Measurements from ENCODE around the gene JUND.
A peak's percentile ranks its signal among the peaks of the same experiment; 100 is the strongest.
"Not testable (repeated sequence)": the region's sequence is repeated elsewhere in the genome, so short reads cannot be mapped to it uniquely, and the experiment has no call there.

JUND gene

DNA sequence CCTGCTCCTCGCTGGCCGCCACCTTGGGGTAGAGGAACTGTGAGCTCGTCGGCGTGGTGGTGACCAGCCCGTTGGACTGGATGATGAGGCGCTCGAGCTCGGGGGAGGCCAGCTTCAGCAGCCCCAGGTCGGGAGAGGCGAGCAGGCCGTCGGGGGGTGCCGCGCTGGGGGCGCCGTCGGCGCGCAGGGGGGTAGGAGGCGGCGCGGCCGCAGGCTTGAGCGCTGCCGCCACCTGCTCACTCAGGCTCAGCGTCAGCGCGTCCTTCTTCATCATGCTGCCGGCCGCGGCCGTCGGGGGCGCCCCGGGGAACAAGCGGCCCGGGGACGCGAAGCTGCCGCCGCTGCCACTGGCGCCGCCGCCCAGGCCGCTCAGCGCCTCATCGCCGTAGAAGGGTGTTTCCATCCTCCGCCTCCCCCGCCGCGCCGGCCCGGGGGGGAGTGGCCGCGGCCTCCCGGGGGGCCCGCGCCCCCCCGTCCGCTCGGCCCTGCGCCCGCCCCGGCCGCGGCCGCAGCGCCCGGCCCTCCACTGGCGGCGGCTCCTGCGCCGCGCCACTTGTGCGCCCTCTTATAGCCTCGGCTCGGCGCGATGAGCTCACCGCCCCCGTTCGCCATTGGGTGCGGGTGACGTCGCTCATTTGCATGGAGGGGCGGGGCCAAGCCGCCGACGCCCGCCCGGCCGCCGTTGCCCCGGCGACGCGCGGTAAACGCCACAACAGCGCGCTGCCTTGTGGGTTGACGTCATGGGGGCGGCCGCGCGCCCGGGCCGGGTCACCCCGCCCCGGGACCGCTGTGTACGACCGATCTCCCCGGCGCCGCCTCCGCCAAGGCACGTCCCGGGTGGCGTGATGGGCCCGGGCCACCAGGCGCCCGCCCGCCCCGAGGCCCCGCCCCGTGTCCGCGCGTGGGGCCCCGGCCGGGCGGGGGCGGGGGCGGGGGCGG, at the start of gene JUND:
Gene JUND, minus strand, starts transcription at position 541 of the 939 bp plus-strand sequence. Its CDS starts 138 bp downstream, at position 403.
- peak; percentile 92 to 96 (median 95) for DNase-seq (ENCODE audit: low read depth in 2 of 3, low spot score in 1 of 3)

DNA sequence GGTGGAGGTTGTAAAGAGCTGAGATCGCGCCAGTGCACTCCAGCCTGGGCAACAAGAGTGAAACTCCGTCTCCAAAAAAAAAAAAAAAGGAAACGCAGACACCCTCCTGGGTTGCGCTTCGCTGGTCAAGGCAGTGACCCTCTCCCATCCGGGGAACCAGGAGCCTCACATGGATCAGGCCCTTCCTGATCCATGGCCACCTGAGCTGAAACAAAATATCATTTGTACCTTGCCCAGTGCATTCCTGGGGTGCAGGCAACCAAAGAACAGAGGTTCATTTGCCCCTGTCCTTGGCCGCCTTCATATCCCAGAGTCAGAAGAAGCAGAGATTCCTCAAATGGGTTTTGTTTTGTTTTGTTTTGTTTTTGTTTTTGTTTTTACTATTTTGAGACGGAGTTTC, 49.4 kb upstream of the JUND start:
- DNase-seq (ENCODE audit: low read depth in 2 of 3, low spot score in 1 of 3): no peak

DNA sequence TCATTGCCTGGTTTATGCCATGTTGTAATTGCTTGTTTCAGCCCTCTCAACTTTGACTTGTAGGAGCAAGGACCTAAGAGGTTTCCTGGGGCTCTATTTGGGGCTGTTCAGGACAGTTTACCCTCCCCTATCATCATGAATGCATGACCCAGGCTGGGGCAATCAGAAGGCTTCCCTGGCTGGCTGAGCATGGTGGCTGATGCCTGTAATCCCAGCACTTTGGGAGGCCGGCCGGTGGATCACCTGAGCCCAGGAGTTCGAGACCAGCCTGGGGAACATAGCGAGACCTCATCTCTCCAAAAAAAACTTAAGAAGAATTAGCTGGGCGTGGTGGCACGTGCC, 47.6 kb upstream of the JUND start:
- DNase-seq (ENCODE audit: low read depth in 2 of 3, low spot score in 1 of 3): no peak

DNA sequence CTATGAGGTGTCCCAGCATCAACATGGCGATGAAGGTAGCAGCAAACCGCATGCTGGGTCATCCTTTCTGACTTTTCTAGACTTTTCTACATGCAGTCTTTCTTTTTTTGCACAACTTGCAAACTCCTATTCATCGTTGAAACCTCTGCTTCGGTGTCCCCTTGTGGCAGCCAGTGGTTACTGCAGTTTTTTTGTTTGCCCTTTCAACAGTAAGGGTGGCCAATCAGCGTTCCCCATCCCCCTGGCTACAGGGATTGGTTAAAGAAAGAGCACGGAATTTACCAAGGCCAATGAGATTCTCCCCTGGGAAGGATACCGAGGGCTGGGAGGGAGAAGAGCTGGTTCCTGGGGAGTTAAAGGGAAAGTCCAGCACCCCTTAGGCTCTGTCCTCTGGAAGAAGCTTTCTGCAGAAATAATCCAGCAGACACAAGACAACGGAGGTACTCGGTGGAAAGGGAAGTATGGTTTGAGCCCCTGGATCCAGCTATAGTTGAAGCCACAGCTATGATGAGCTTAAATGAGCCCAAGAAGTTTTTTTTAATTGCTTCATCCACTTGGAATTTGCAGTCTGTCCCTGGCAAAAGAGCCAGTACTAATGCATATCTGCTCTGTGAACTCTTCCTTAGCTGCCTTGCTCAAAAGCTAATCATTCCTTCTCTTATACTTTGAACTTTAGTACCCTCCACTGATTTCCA, 47.1 kb upstream of the JUND start:
- DNase-seq (ENCODE audit: low read depth in 2 of 3, low spot score in 1 of 3): peak; percentile 82 to 83 (median 83)

DNA sequence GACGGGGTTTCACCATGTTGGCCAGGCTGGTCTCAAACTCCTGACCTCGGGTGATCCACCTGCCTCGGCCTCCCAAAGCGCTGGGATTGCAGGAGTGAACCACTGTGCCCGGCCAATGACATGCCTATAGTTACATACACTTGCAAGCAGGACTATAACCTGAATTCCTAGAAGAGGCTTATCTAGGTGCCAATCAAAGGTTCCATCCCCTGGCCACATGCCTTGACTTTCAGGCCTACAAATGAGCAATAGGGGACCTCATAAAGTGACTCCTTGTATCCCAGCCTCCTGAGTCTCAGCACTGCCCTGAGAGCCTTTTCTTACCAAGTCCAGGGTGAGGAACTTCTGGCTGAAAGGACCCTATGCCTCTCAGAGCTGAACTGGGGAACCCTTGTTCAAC, 45.4 kb upstream of the JUND start:
- DNase-seq (ENCODE audit: low read depth in 2 of 3, low spot score in 1 of 3): no peak

DNA sequence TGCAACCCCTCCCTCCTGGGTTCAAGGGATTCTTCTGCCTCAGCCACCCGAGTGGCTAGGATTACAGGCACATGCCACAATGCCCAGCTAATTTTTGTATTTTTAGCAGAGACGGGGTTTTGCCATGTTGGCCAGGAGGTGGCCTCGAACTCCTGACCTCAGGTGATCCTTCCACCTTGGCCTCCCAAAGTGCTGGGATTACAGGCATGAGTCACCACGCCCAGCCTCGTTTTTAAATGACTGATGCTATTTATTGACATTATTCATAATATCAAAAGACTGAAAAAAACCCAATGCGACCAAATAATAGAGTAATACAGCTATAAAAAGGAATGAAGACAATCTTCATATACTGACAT, 42.9 kb upstream of the JUND start:
- not testable (repeated sequence) for DNase-seq (ENCODE audit: low read depth in 2 of 3, low spot score in 1 of 3)

DNA sequence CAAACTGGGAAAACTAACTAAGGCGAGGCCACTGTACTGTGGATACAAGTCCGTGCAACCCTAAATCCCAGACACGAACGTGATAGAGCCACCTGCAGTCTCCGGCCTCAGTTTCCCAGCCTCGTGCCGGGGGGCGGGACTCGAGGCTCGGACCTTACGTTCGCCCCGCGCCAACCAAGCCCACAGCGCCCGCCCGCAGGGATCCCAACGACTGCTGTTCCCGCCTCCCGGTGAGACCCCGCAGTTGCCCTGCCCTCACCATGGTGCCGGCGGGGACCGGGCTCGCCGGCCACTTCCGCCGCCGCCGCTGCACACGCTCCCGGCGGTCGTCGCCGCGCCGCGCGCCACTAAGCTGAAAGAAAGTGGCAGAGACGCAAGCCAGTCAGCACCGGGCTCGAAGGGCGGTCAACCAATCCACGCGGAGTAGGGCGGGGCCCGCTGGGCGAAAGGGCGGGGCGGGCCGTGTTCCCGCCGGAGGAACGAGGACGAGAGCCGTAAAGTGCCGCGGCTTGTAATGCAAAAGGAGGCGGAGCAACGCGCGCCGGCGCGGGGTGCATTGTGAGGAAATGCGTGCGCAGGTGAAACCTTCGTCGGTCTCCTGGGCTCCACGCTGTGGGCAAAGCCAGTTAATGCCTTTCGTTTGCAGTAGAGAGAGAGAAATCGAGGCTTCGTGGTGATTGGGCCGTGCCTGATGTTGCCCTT, 41.5 kb upstream of the JUND start, which contains the start of gene LSM4:
Gene LSM4, minus strand, starts transcription at position 318 of the 702 bp plus-strand sequence. Its CDS starts 56 bp downstream, at position 262.
- DNase-seq (ENCODE audit: low read depth in 2 of 3, low spot score in 1 of 3): peak; percentile 99

DNA sequence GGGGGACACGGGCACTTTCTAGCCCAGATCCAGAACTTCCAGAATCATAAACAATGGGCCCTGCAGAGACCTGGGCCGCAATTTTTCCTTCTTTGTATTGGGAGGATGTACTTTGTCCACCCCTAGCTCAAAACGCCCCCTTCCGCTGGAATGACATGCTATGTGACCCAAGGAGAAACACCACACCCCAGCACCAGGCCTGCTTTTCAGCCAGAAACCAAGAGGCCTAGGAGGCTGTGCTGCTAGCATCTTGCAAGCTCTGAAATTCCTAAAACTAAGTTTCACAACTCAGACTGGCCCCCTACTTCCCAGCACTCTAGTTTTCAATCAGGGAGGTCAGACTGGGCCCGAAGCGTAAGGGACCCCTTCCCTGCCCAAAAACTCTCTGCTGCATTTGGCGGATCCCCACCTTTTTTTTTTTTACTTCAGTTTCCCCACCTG, 40.9 kb upstream of the JUND start:
- peak in 1 of 3 donors; percentile 57 for DNase-seq (ENCODE audit: low read depth in 2 of 3, low spot score in 1 of 3)

DNA sequence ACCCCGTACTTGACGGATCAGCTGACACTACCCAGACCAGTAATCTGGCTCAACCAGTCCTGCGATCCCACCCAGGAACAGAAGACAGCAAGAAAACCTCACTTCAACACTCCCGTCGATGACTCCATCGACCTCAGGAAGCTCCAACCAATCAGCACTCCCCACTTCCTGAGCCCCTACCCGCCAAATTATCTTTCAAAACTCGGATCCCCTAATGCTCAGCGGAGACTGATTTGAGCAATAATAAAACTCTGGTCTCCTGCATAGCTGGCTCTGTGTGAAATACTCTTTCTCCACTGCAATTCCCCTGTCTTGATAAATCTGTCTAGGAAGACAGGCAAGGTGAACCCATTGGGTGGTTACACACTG, 40.3 kb upstream of the JUND start:
- DNase-seq (ENCODE audit: low read depth in 2 of 3, low spot score in 1 of 3): no peak

DNA sequence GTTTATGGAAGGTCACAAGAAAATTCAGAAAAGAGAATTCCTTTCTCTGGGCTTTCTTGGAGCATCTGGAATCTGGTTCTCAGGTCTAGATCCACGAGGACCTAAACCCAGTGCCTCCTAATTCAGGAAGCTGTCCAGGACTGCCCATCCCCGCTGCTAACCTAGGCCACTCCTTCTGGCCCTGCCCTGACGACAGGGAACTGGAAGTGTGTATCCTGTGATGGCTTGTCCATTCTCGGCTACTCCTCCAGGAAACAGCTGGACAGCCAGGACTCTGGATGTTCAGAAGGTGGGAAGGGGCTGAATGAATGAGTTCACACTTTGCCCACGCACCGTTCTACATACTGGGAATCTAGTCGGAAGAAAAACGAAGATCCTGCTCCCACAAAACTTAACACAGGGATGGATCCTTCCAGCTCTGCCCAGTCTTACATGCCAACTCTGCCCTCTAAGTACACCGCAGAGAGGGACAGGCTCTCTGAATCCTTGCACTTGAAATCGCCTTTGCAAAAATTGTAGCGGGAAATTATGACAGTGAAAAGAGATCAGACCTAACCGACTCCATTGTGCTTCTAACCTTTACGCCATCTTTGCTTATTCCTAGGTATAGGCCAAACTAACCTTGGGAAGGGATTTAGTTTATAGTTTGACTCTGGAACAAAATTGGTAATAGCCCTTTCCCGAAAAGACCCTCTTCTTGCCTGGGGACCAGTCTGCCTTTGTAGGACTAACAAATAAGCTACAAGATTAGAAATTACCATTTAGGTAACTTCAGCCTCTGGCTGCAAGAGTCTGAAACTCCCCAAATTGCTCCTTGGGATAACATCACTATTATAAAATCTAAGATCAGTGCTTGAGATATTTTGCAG, 39.7 kb upstream of the JUND start:
- no peak for DNase-seq (ENCODE audit: low read depth in 2 of 3, low spot score in 1 of 3)

DNA sequence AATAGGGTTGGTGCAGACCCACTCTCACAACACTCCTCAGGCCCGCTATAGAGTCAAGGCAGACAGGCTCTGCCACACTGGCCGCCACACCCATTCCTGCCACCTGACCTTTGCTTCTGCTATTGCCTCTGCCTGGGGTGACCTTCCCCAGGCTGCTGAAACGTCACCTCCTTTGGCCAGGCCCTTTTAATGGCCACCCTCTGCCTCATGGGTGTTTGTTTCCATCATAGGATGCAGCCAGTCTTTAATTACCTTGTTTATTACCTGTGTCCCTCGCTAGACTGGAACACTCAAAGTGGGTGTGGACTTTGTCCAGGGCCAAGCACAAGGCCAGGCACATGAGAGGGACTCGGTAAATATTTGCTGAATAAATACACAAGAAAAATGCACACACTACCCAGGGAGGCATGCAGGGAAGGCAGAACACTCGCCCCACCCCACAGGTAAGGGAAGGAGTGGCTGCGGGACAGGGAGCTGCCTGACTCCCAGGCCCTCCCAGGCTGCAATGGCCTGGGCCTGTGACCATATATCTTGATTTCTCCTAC, 38.2 kb upstream of the JUND start:
- DNase-seq (ENCODE audit: low read depth in 2 of 3, low spot score in 1 of 3): no peak

DNA sequence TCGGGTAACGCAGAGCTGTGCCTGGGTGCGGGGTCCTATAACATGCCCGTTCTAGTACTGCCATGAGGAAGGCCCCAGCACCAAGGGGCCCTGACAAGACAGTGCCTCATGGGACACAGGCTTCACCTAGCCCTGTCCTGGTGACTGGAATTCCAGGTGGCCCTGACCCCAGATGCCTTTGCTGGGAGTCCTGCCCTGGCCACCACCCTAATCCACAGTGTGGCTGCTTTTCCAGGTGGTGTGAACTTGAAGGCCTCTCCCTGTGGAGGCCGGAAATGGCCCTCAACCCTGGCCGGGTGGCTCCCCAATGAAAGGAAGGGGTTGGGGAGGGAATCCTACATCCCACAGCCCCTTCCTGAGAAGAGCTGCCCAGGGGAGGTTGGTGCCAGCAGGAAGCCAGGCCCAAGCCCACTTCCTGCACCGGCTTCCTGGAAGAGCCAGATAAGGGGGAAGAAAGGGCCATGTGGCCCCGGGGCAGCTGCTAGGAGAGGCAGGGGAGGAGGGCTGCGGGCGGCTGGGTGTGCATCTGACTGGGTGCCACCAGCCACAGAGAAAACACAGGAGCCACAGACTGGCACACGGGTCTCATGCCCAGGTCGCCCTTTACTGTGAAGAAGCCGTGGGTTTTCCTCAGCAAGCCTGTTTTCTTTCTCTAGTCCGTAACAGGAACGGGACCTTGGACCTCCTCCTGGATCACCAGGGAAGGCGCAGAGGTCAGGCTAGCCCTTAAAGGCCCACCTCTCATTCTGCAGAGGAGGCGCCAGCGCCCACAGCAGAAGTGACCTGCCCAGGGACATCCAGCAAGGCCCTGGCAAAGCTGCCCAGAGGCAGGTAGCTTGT, 36.8 kb upstream of the JUND start:
- peak in 1 of 3 donors; percentile 31 for DNase-seq (ENCODE audit: low read depth in 2 of 3, low spot score in 1 of 3)

DNA sequence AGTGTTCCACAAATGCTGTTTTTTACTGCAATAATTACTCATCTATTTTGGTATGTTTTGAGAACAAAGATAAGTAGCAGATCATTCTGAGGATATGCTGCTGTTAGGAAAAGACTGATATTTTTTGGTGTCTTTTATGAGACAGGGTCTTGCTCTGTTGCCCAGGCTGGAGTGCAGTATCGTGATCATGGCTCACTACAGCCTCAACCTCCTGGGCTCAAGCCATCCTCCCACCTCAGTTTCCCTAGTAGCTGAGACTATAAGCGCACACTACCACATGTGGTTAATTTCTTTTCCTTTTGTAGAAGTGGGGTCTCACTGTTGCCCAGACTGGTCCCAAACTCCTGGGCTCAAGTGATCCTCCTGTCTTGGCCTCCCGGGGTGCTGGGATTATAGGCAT, 32.0 kb upstream of the JUND start:
- DNase-seq (ENCODE audit: low read depth in 2 of 3, low spot score in 1 of 3): no peak

DNA sequence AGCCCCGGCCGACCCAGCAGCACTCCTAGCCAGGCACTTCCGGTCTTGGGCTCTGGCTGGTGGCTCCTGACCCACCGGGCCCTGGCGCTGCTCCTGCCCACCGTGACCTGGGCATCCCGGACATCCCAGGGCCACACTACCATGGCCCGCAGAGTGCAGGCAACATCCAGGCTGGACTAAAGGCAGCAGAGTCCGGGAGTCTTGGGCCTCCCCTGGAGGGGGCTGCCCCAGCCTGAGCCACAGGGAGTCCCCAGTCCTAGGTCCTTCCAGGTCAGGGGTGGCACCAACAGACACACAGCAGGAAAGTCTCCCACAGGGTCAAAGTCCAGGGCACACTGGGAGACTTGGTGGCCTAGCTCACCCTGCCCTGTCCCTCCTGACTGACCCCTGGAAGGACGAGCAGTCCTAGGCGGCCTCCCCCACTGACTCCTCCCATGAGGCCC, 30.7 kb upstream of the JUND start:
- no peak for DNase-seq (ENCODE audit: low read depth in 2 of 3, low spot score in 1 of 3)

DNA sequence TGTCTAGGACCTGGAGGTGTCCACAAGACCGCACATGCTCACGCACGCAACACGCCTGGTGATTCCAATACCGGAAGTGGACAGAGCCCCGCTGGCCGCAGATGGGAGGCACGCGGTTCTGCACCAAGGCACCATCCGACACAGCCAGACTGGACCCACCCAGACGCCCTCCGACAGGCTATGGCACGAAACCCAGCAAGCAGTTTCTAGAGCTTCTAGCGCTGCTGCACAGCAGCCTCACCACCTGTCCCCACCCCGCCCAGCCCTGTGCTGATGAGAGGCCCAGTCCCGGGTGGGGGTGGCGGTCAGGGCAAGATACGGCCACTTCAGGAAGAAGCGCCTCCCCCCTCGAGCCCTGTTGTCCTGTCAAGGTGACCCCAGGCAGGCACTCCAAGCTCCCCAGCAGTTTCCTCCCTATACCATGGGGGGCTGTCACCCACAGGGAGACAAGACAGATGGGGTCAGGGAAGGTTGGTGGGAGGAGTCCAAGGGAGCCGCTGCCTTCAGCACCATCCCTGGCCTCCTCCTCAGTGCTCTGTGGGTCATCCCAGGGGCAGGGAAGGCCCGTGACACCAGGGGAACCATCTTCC, 30.2 kb upstream of the JUND start:
- DNase-seq (ENCODE audit: low read depth in 2 of 3, low spot score in 1 of 3): no peak

DNA sequence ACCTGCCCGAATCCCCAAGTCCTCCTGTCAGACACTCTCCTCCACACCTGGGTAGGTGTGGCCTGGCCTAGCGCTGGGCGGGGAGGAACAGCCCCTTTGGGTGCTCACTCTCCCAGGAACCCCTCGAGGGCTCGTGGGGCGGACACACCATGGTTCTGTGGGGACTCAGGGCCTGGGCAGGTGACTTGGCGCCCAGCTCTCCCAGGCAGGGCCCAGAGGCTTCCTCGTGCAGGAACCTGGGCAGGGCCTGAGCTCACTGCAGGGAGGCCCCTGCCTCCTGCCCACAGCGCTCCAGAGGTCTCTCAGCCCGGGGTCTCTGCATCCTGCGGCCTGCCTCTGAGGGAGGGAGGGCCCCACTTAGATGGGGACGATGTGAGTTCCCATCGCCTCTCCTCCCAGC, 29.5 kb upstream of the JUND start:
- DNase-seq (ENCODE audit: low read depth in 2 of 3, low spot score in 1 of 3): no peak

DNA sequence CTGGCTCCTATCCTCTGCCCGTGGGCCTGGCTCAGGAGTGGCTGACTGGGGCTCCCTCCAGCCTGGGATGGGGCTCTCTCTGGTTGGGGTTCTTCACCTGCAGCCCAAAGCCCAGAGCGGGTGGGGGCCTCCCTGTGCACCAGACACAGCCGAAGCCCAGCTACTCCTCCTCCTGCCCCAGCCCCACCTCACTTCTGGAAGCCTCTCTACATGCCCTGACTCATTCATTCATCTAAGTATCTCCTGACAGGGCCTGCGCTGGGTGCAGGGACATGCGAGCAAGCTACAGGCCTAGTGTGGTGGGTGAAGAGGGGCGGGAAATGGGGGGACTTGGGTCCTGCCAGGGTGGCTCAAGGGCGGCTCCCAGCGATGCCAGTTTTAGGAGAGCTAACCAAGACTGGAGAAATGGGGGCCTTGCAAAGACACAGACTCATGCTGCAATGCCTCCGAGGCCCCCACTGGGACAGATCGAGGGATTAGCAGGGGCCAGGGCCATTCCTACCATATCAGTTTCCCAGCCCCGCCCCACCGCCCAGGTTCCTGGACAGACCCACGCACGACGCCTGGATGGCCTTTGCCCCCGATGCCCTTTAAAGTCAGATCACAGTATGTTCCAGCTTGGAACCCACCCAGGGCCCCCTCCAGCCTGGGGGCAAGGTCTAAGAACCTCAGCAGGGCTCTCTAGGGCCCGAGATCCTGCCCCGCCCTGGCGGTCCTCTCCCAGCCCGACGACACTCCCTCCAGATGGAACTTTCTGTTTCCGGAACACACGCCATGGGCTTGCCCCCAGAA, 28.9 kb upstream of the JUND start:
- no peak for DNase-seq (ENCODE audit: low read depth in 2 of 3, low spot score in 1 of 3)

DNA sequence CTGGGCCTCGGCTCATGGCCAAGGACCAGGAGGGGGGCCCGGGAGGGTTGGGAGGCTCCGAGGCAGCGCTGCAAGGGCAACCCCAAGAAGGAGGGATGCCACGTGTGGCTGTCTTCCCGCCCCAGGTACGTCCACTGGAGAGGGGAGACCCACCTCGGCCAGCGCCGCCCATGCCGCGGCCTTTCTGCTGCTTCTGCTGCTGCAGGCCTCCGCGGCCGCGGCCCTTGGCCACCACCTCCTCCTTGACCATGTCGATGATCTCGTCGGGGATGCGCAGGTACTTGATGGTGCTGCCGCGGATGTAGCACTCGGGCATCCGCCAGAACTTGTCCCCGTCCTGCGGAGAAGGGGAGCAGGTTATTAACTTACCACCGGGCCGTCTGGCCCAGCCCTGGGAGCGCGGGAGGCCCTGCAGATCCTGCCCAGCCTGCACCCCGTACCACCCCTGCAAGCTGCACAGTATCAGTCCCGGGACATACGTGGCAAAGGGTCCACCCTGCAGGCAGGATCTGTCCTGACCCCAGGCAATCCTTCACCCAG, 28.2 kb upstream of the JUND start:
- no peak for DNase-seq (ENCODE audit: low read depth in 2 of 3, low spot score in 1 of 3)

Measured in stimulated activated CD4-positive, alpha-beta T cell treated with anti-CD3 and anti-CD28 coated beads, Interleukin-12 subunit alpha, Interleukin-12 subunit beta, amount 100 ng/mL, for 48 hours (primary cell).